ENCODE measurements around the gene DPYSL4.

DPYSL4 gene

DNA sequence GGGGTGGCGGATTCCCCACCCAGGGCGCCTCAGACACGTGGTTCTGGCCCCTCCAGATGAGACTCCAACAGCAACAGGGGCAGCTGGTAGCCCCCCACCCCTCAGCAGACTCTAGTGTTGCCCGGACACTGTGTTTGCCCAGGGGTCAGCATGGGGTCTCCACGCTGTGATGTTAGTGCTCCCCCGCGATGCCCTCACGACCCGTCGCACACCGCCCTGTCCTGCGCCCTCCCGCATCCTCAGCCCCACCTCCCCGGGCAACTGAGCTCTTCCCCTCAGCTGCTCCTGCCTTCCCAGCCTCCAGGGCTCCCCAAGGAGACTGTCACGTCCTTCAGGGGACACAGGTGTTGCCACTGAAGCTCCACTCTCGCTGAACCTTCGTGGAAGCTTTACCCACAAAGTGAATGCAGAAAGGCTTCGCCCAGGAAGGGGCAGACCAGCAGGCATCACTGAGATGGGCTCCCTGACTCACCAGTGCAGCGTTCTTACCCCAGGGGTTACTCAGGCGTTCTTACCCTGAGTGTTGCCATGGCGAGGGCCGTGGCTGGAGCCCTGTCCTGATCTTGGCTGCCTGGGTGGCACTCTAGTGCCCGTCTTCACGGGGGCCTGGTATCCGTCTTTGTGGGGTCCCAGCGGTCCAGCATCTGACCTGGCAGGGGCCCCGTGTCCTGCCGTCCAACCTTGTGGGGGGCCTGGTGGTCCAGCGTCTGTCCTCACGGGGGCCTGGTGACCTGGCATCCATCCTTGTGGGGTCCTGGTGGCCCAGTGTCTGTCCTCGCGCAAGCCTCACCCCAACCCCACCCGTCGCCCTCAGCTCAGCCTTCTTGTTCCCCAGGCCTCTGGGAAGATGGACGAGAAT, 14.6 kb downstream of the DPYSL4 start:
- H3K4me3 ChIP-seq (ENCODE audit: low read length): no peak overlapping the region
- no peak overlapping the region for H3K27ac ChIP-seq (ENCODE audit: low read depth, low read length)
- H3K9ac ChIP-seq (ENCODE audit: low read depth, low read length): no peak overlapping the region
- H3K4me1 ChIP-seq (ENCODE audit: insufficient read depth, low read length): no peaks in the 10 kb centered on the region
- H3K27me3 ChIP-seq (ENCODE audit: insufficient read depth, low read length): no peaks in the 10 kb centered on the region
- H3K36me3 ChIP-seq (ENCODE audit: insufficient read depth, low read length): no peaks in the 10 kb centered on the region
- WGBS: 93% methylated on average over 35 of the region's 35 CpGs
- H3K9me3 ChIP-seq (ENCODE audit: insufficient read depth, low read depth, low read length): no peaks in the 10 kb centered on the region

GRCh38 chr10:132202070-132202970, 15.6 kb downstream of the DPYSL4 start:
- Histone ChIP-seq H3K9me3 (ENCODE audit: insufficient read depth, low read depth, low read length) (no peaks in the 10 kb centered on the region), H3K27me3 (ENCODE audit: insufficient read depth, low read length) (no peaks in the 10 kb centered on the region), H3K4me3 (ENCODE audit: low read length) (no peak overlapping the region), H3K36me3 (ENCODE audit: insufficient read depth, low read length) (no peaks in the 10 kb centered on the region), H3K27ac (ENCODE audit: low read depth, low read length) (no peak overlapping the region), H3K9ac (ENCODE audit: low read depth, low read length) (no peak overlapping the region), H3K4me1 (ENCODE audit: insufficient read depth, low read length) (no peaks in the 10 kb centered on the region)
- WGBS: 90% methylated on average over 48 of the region's 48 CpGs

DNA sequence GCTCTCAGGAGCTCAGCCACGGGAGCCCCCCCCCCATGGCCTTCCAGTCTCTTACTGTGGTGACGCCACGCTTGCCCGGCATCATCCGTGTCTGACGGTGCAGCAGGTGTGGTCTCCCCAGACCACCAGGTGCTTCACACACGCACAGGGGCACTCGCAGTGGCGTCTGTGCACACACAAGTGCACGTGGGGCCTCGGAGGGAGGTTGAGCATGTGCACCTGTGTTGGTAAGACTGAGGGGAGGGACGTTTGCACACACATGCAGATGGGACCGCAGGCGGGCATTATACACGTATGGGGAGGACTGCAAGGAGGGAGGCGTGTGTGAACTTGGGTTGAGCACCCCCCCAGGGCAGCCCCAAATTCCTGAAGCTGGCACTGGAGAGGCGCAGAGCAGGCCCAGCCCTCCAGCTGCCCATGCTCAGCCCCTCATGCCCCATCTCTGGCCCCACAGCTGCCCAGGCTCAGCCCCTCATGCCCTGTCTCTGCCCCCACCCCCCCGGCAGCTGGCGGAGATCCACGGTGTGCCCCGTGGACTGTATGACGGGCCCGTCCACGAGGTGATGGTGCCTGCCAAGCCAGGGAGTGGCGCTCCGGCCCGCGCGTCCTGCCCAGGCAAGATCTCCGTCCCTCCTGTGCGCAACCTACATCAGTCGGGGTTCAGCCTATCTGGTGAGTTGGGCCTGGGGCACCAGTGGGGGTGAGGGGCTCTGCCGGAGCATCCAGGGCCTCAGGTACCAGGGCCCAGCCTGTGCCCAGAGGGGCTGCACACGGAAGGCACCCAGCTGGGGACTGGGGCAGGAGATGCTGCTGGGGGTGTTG, 16.7 kb downstream of the DPYSL4 start:
- no peak overlapping the region for H3K4me3 ChIP-seq (ENCODE audit: low read length)
- no peaks in the 10 kb centered on the region for H3K4me1 ChIP-seq (ENCODE audit: insufficient read depth, low read length)
- H3K9me3 ChIP-seq (ENCODE audit: insufficient read depth, low read depth, low read length): no peaks in the 10 kb centered on the region
- H3K27ac ChIP-seq (ENCODE audit: low read depth, low read length): no peak overlapping the region
- 95% methylated on average over 34 of the region's 34 CpGs for WGBS
- no peaks in the 10 kb centered on the region for H3K27me3 ChIP-seq (ENCODE audit: insufficient read depth, low read length)
- H3K36me3 ChIP-seq (ENCODE audit: insufficient read depth, low read length): no peaks in the 10 kb centered on the region
- H3K9ac ChIP-seq (ENCODE audit: low read depth, low read length): no peak overlapping the region

DNA sequence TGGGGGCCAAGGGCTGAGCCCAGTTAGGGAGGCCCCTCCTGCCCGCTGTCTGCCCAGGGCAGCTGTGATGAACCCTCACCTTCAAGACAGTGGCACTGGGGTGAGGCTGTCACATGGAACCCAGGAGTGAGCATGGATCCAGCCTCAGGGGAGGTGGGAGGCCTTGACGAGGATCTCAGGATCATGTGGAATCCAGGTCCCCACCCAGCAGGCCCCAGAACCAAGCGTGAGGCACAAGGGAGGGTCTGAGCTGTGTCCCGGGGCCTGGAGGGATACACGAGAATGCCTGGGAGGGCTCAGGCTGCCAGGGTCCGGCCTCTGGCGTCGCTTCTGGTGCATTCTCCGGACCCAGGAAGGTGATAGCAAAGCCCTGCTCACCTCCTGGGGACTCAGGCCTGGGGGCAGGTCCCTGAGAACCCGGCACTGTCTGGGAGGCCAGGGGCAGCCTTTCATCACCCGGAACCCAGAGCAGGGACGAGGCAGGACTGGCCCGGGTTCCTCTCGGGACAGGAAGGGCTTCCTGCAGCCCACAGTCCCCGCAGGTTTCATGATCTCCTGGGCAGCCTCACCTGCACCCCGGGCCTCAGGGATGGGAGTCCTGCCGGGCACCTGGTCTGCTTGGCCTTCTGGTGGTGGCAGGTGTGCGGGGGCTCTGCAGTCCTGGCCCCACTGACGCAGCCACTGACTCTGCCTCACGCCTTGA, 17.5 kb downstream of the DPYSL4 start:
- Histone ChIP-seq H3K27me3 (ENCODE audit: insufficient read depth, low read length) (no peaks in the 10 kb centered on the region), H3K9ac (ENCODE audit: low read depth, low read length) (no peak overlapping the region), H3K4me1 (ENCODE audit: insufficient read depth, low read length) (no peaks in the 10 kb centered on the region), H3K27ac (ENCODE audit: low read depth, low read length) (no peak overlapping the region), H3K36me3 (ENCODE audit: insufficient read depth, low read length) (no peaks in the 10 kb centered on the region), H3K9me3 (ENCODE audit: insufficient read depth, low read depth, low read length) (no peaks in the 10 kb centered on the region), H3K4me3 (ENCODE audit: low read length) (no peak overlapping the region)
- 92% methylated on average over 20 of the region's 20 CpGs for WGBS

DNA sequence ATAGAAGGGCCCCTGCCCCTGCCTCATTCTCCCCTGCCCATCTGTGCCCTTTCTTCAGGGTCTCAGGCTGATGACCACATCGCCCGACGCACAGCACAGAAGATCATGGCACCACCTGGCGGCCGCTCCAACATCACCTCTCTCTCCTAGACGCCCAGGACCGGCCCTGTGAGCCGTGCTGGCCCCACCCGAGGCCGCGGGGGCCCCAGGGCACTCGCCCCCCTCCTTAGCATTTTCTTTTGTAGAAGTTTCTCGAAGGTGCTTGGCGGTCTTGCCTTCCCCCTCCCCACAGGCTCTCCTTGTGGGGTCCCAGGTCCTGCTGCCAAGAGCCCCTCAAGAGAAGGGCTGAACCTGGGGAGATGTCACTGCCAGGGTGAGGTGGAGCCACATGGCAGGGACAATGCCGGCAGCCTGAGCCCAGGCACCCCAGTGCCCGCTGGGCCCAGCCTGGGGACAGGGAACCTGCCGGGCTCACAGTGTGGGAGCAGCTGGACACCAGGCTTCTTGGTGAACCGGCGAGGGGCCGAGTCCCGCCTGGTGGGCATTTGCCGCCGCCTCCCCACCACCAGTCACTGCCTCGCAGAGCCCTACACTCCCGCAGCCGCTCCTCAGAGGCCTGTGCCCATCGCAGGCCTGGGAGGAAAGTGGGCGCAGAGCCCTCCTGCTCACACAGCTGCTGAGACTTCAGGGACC, 18.2 kb downstream of the DPYSL4 start:
- H3K27ac ChIP-seq (ENCODE audit: low read depth, low read length): no peak overlapping the region

DNA sequence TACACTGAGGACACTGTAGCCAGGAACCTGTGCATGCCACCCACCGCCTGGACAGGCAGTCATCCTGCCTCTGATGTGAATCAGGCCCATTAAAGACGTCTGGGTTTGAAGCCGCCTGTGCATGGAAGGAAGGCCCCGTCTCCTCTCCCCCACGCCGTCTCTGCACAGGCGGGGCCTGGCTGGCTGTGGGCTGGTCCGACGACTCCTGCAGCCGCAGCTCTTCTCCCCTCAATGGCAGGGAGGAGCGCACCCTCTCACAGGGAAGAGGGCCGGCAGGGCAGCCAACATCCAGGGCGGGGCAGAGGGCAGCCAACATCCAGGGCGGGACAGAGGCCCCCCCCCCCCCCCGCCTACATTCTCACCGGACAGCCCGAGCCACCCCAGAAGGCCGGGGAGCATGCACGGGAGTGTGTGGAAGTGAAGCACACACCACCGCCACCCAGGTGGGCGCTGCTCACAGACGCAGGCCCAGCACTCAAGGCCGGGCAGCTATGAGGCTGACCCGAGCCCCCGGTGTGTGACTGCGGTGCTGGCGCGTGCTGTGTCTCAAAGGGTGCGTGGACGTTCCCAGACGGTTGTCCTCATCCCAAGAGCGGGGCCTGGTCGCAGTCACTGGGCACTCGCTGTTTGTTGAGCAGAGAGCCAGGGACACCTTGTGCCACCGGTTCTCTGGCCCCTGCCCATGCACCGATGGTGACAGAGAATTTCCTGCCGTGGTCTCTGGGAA, 19.1 kb downstream of the DPYSL4 start:
- H3K27ac ChIP-seq (ENCODE audit: low read depth, low read length): no peak overlapping the region
- H3K4me3 ChIP-seq (ENCODE audit: low read length): no peak overlapping the region
- H3K36me3 ChIP-seq (ENCODE audit: insufficient read depth, low read length): no peaks in the 10 kb centered on the region
- H3K9ac ChIP-seq (ENCODE audit: low read depth, low read length): no peak overlapping the region
- no peaks in the 10 kb centered on the region for H3K27me3 ChIP-seq (ENCODE audit: insufficient read depth, low read length)
- 90% methylated on average over 33 of the region's 37 CpGs for WGBS
- H3K9me3 ChIP-seq (ENCODE audit: insufficient read depth, low read depth, low read length): no peaks in the 10 kb centered on the region
- no peaks in the 10 kb centered on the region for H3K4me1 ChIP-seq (ENCODE audit: insufficient read depth, low read length)

More for the DNA sequence above, 18.2 kb downstream of the DPYSL4 start:
- Histone ChIP-seq H3K9ac (ENCODE audit: low read depth, low read length) (no peak overlapping the region), H3K4me1 (ENCODE audit: insufficient read depth, low read length) (no peaks in the 10 kb centered on the region), H3K27me3 (ENCODE audit: insufficient read depth, low read length) (no peaks in the 10 kb centered on the region), H3K36me3 (ENCODE audit: insufficient read depth, low read length) (no peaks in the 10 kb centered on the region), H3K9me3 (ENCODE audit: insufficient read depth, low read depth, low read length) (no peaks in the 10 kb centered on the region), H3K4me3 (ENCODE audit: low read length) (no peak overlapping the region)
- WGBS: 87% methylated on average over 28 of the region's 28 CpGs

GRCh38 chr10:132206377-132206745, 19.6 kb downstream of the DPYSL4 start:
- no peaks in the 10 kb centered on the region for H3K4me1 ChIP-seq (ENCODE audit: insufficient read depth, low read length)
- no peak overlapping the region for H3K9ac ChIP-seq (ENCODE audit: low read depth, low read length)
- 94% methylated on average over 11 of the region's 11 CpGs for WGBS

GRCh38 chr10:132206806-132207535, 20.2 kb downstream of the DPYSL4 start:
- H3K27me3 ChIP-seq (ENCODE audit: insufficient read depth, low read length): no peaks in the 10 kb centered on the region
- H3K9ac ChIP-seq (ENCODE audit: low read depth, low read length): no peak overlapping the region

More at GRCh38 chr10:132206377-132206745, 19.6 kb downstream of the DPYSL4 start:
- no peak overlapping the region for H3K27ac ChIP-seq (ENCODE audit: low read depth, low read length)
- no peaks in the 10 kb centered on the region for H3K27me3 ChIP-seq (ENCODE audit: insufficient read depth, low read length)
- H3K4me3 ChIP-seq (ENCODE audit: low read length): no peak overlapping the region
- no peaks in the 10 kb centered on the region for H3K36me3 ChIP-seq (ENCODE audit: insufficient read depth, low read length)
- H3K9me3 ChIP-seq (ENCODE audit: insufficient read depth, low read depth, low read length): no peaks in the 10 kb centered on the region

More at GRCh38 chr10:132206806-132207535, 20.2 kb downstream of the DPYSL4 start:
- Histone ChIP-seq H3K9me3 (ENCODE audit: insufficient read depth, low read depth, low read length) (no peaks in the 10 kb centered on the region), H3K27ac (ENCODE audit: low read depth, low read length) (no peak overlapping the region), H3K36me3 (ENCODE audit: insufficient read depth, low read length) (no peaks in the 10 kb centered on the region), H3K4me3 (ENCODE audit: low read length) (no peak overlapping the region), H3K4me1 (ENCODE audit: insufficient read depth, low read length) (no peaks in the 10 kb centered on the region)
- WGBS: 95% methylated on average over 29 of the region's 29 CpGs

Data from HUES64 (cell line).